OCI-LY3 (cell line): ENCODE data around the gene UMAD1.

Experiments used
- H2AFZ ChIP-seq: fragments of 200-600, 300-600 bp; shearing (Covaris generic); 2 replicates; pipeline ENCODE4 v1.6.0; 2014; ENCODE audit warnings: antibody characterized with exemption, low read depth, low read length
- H3K27ac ChIP-seq: fragments of 200-600, 300-600 bp; sonication (generic); 2 replicates; pipeline ENCODE4 v1.5.1; 2014; ENCODE audit warnings: mild to moderate bottlenecking, low read length, moderate library complexity, mixed read lengths
- H3K27me3 ChIP-seq: fragments of 200-600, 300-600 bp; sonication (generic); 2 replicates; pipeline ENCODE4 v1.6.1; 2014; ENCODE audit warnings: low read depth, low read length, mixed read lengths
- H3K36me3 ChIP-seq: fragments of 200-600, 300-600 bp; sonication (generic); replicated peaks from 2 replicates; pipeline ENCODE3; 2014; ENCODE audit warnings: low read depth, low read length, mixed read lengths
- H3K4me1 ChIP-seq: fragments of 300-600, 200-600 bp; sonication (generic); 2 replicates; pipeline ENCODE4 v1.6.1; 2014; ENCODE audit warnings: low read length, mixed read lengths
- H3K4me2 ChIP-seq: fragments of 200-600, 300-600 bp; sonication (generic); 2 replicates; pipeline ENCODE4 v1.6.1; 2014; ENCODE audit warnings: low read length, mixed read lengths
- H3K4me3 ChIP-seq: fragments of 300-600, 200-600 bp; sonication (generic); 2 replicates; pipeline ENCODE4 v1.5.1; 2014; ENCODE audit warnings: antibody characterized with exemption, mild to moderate bottlenecking, low read length, moderate library complexity
- H3K79me2 ChIP-seq: fragments of 300-600, 200-600 bp; shearing (Covaris generic); 2 replicates; pipeline ENCODE4 v1.6.1; 2014; ENCODE audit warnings: mild to moderate bottlenecking, low read length, mixed read lengths
- H3K9ac ChIP-seq: fragments of 300-600, 200-600 bp; shearing (Covaris generic); 2 replicates; pipeline ENCODE4 v1.6.0; 2014; ENCODE audit warnings: mild to moderate bottlenecking, low read length, moderate library complexity
- H3K9me3 ChIP-seq: fragments of 200-600, 300-600 bp; shearing (Covaris generic); 2 replicates; pipeline ENCODE4 v1.6.1; 2014; ENCODE audit warnings: low read length, mixed read lengths; ENCODE audit not compliant: insufficient read depth
- H4K20me1 ChIP-seq: fragments of 200-600, 300-600 bp; sonication (generic); 2 replicates; pipeline ENCODE4 v1.6.1; 2016; ENCODE audit warnings: low read length, mixed read lengths; ENCODE audit not compliant: insufficient read depth
- EZH2phosphoT487 ChIP-seq: fragments of 200-600 bp; shearing (Covaris generic); IDR thresholded peaks from 2 replicates; pipeline ENCODE4 v1.6.1; 2018; ENCODE audit warnings: antibody characterized with exemption, mixed run types, low read depth
- TF ChIP-seq, protein P1 (sequence below): fragments of 200-600, 300-600 bp; sonication (generic); IDR thresholded peaks from 2 replicates; pipeline ENCODE4 v1.5.1; 2014; ENCODE audit warnings: antibody characterized with exemption, low read length, low read depth

The UMAD1 gene

DNA sequence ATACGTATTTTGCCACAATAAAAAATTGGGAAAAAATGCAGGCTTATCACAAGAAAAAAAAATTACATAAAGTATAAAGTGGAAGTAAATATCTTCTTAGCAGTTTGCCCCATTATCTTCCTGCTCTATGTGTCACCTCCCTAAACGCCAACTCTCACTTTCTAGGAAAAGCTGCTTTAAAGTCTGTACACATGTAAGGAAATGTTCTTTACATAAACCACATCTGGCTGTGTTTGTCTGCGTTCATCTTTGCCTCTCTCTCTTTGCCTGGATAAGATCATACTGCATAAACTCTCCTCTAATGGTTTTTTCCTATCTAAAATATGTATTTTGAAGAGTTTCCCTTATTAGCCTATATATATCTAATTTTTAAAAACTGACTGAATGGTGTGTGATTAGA is 23.0 kb upstream of the UMAD1 start:
- Histone ChIP-seq H4K20me1 (no peaks in the 10 kb centered on the region), H3K4me2 (no peak overlapping the region), H3K27me3 (no peaks in the 10 kb centered on the region), H3K9me3 (no peaks in the 10 kb centered on the region), H3K27ac (no peak overlapping the region), H3K9ac (no peak overlapping the region), H3K4me1 (no peaks in the 10 kb centered on the region), H2AFZ (no peak overlapping the region), H3K4me3 (no peak overlapping the region), H3K36me3 (no peaks in the 10 kb centered on the region), H3K79me2 (no peaks in the 10 kb centered on the region)
- no peak for TF ChIP-seq EZH2phosphoT487
- TF ChIP-seq, protein P1, sequence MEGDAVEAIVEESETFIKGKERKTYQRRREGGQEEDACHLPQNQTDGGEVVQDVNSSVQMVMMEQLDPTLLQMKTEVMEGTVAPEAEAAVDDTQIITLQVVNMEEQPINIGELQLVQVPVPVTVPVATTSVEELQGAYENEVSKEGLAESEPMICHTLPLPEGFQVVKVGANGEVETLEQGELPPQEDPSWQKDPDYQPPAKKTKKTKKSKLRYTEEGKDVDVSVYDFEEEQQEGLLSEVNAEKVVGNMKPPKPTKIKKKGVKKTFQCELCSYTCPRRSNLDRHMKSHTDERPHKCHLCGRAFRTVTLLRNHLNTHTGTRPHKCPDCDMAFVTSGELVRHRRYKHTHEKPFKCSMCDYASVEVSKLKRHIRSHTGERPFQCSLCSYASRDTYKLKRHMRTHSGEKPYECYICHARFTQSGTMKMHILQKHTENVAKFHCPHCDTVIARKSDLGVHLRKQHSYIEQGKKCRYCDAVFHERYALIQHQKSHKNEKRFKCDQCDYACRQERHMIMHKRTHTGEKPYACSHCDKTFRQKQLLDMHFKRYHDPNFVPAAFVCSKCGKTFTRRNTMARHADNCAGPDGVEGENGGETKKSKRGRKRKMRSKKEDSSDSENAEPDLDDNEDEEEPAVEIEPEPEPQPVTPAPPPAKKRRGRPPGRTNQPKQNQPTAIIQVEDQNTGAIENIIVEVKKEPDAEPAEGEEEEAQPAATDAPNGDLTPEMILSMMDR, result no peak

DNA sequence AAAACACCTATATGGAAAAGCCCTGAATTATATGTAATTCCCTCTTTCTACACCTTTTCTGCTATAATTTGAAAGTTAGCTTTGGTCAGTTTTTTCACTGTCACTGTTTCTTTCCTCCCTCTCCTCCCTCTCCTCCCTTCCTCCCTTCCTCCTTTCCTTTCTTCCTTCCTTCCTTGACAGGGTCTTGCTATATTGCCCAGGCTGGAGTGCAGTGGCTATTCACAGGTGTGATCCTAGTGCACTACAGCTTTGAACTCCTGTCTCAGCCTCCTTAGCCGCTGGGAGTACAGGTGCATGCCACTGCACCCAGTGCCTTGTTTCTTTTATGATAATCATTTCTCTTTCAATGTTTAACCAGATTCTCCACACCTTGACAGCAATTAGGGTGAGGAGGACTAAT is 22.1 kb upstream of the UMAD1 start:
- no peaks in the 10 kb centered on the region for H3K27me3 ChIP-seq
- H3K27ac ChIP-seq, result no peak overlapping the region
- H3K4me1 ChIP-seq, result no peaks in the 10 kb centered on the region
- no peak overlapping the region for H2AFZ ChIP-seq
- H3K9me3 ChIP-seq, result no peaks in the 10 kb centered on the region
- no peak overlapping the region for H3K4me2 ChIP-seq
- H3K79me2 ChIP-seq, result no peaks in the 10 kb centered on the region
- TF ChIP-seq, protein P1, result no peak
- TF ChIP-seq EZH2phosphoT487, result no peak
- no peak overlapping the region for H3K9ac ChIP-seq
- no peaks in the 10 kb centered on the region for H3K36me3 ChIP-seq
- H4K20me1 ChIP-seq, result no peaks in the 10 kb centered on the region
- H3K4me3 ChIP-seq, result no peak overlapping the region

DNA sequence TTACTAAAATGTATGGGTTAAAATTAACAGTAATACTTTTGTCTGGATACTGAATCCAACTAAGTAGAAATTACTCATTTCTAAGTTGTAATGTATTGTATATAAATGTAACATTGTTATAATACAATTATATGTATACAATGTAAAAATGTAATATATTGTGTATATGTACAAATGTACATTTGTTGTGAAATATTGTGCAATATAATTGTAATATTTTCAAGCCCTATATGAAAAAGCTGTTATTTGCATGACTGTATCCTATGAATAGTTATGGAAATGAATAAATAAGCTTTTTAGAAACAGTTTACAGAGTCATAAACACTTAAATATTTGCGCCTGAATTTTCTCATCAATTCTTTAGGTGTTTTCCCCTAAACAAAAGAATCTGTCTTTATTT is 20.3 kb upstream of the UMAD1 start:
- H4K20me1 ChIP-seq, result no peaks in the 10 kb centered on the region
- H3K9ac ChIP-seq, result no peak overlapping the region
- no peaks in the 10 kb centered on the region for H3K36me3 ChIP-seq
- no peak overlapping the region for H2AFZ ChIP-seq
- no peaks in the 10 kb centered on the region for H3K4me1 ChIP-seq
- no peaks in the 10 kb centered on the region for H3K9me3 ChIP-seq
- H3K79me2 ChIP-seq, result no peaks in the 10 kb centered on the region
- H3K27me3 ChIP-seq, result no peaks in the 10 kb centered on the region
- no peak overlapping the region for H3K4me3 ChIP-seq
- TF ChIP-seq, protein P1, result no peak
- TF ChIP-seq EZH2phosphoT487, result no peak
- no peak overlapping the region for H3K4me2 ChIP-seq
- no peak overlapping the region for H3K27ac ChIP-seq

DNA sequence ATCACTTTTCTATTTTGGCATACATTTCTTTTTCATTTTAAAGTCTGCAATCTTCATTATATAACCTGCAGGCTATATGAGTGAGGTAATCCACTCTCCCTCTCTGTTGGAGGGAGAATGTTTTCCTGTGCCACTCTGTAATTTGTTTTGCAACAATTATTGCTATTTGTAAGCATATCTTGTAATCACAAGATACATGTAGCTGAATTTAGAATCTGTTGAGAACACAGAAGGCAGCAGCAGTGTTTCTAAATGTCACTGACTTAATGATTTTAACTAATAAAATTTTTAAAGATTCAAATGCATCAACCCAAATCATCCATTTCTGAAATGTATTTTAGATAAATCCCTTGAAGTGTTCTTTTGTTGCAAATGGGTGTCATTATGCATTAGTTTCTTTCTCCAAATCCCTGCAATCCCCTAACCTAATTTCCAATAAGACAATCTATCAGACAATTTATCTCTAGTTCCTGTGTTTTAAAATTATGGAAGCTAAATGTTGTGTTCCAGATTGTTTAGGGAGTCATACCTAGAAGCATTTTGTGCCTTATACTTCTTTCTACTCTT is 19.8 kb upstream of the UMAD1 start:
- TF ChIP-seq, protein P1, result no peak
- no peak for TF ChIP-seq EZH2phosphoT487
- Histone ChIP-seq H3K36me3 (no peaks in the 10 kb centered on the region), H3K79me2 (no peaks in the 10 kb centered on the region), H3K9me3 (no peaks in the 10 kb centered on the region), H3K27me3 (no peaks in the 10 kb centered on the region), H3K4me1 (no peaks in the 10 kb centered on the region), H3K4me2 (no peak overlapping the region), H3K9ac (no peak overlapping the region), H3K27ac (no peak overlapping the region), H3K4me3 (no peak overlapping the region), H4K20me1 (no peaks in the 10 kb centered on the region), H2AFZ (no peak overlapping the region)
